Stimulated activated CD8-positive, alpha-beta memory T cell treated with anti-CD3 and anti-CD28 coated beads, Interleukin-12 subunit alpha, Interleukin-12 subunit beta, amount 100 ng/mL, for 24 hours (primary cell): ENCODE results near the gene MFSD11.
"Not testable (repeated sequence)": the region's sequence is repeated elsewhere in the genome, so short reads cannot be mapped to it uniquely, and the experiment has no call there.

Source experiments
- DNase-seq: peaks from one replicate; pipeline ENCODE4 v3.0.0-alpha.2; 2020; ENCODE audit errors: extremely low read depth

MFSD11 gene

DNA sequence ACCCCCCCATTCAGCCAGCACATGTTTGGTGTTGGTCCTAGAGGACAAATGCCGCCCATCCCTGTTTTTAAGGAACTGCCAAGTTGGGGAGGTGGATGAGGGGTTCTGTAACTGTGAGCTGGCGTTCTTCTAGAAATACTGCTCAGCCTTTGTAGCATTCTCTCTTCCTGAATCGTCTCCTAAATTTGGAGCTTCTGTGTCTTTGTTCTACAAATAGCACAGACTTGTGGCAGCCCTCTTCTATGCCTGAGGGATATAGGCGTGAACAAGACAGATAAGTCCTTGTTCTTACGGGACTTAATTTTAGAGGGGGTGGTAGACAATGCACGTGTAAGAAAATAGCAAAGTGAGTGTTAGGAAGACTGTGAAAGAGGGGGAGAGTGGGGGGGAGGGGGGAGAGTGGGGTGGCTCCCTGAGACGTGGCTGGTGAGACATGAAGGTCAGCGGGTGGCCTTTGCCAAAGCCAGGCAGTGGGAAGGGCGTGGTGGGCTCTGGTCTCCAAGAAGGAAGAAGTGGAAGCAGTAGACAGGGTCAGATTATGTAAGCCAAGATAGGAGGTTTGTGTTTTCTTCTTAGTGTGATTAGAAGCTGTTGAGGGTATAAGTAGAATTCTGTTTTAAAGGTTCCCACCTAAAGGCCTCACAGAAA lies 9.9 kb downstream of the MFSD11 start:
- no peak for DNase-seq

- no peak for DNase-seq
Measured at GRCh38 chr17:76748657-76749056, 10.7 kb downstream of the MFSD11 start.

DNA sequence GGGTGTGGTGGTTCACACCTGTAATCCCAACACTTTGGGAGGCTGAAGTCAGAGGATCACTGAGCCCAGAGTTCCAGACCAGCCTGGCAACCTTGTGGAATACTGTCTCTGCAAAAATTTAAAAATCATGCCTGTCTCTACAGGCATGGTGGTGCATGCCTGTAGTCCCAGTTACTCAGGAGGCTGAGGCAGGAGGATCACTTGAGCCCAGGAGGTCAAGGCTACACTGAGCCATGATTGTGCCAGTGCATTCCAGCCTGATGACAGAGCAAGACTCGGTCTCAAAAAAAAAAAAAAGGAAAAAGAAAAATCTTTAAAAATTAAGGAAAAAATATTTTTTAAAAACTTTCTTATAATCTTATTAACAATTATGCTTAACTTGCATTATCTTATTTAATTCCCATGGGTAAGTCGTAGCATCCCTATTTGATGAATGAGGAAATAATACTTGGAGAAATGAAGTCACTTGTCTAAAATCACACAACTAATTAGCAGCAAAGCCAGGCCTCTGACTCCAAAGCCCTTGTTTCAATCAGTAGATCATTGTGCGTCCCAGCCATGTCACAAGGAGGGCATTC lies 13.6 kb downstream of the MFSD11 start:
- DNase-seq = no peak

DNA sequence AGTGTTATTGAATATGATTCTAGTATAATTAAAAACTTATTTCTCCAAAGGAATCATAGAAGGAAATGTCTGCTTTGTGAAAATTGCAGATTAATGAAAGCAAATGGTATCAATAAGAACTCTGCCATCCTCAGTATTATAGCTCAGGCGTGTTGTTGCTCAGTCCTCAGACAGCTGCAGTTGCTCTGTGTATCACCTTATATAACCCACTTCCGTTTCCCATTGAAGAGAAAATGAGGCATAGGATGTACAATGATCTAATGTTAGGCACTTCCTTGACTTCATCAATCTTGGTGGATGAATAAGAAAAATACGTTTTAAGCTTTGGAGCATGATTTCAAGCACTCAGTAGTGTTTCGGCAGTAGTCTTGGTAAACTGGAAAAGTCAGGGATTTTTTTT lies 14.1 kb downstream of the MFSD11 start:
- DNase-seq = no peak

GRCh38 chr17:76753061-76753961 lies 15.4 kb downstream of the MFSD11 start:
- DNase-seq = no peak

DNA sequence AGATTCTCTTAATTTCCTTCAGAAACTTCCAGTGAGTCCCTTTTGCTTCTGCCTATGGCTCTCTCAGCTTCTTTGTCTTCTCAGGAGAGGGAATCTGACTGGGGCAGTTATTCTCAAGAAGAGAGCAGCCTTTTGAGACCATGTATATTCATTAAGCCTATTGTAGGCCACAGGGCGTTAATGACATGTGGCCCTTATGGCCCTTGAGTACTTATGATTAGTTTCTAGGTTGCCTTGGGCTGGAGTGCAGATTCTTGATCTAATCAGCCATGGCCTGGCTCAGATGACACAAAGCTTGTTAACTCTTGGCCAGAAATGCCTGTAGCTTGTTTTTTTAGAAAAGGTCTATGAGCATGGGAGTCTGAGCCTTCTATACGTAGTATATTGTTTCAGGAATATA lies 17.4 kb downstream of the MFSD11 start:
- no peak for DNase-seq

DNA sequence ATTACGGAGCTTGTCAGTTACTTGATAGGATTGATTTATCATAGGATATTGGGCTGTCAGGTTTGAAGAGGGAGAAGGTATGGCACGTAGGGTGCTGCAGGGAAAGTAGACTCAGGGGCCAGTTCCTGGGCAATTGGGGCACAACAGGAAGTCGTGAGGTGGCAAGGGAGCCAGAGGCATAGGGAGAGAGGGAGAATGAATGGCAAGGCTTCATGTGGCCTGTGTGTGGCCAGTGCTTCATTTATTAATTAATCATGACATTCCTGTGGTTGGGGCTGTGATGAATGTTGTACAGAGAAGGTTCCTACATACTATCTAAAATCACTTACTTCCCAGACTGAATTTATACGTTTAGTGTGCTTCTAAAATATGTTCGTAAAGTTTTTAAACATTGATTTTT lies 19.3 kb downstream of the MFSD11 start:
- no peak for DNase-seq

GRCh38 chr17:76758570-76758969 lies 20.7 kb downstream of the MFSD11 start:
- DNase-seq = no peak

DNA sequence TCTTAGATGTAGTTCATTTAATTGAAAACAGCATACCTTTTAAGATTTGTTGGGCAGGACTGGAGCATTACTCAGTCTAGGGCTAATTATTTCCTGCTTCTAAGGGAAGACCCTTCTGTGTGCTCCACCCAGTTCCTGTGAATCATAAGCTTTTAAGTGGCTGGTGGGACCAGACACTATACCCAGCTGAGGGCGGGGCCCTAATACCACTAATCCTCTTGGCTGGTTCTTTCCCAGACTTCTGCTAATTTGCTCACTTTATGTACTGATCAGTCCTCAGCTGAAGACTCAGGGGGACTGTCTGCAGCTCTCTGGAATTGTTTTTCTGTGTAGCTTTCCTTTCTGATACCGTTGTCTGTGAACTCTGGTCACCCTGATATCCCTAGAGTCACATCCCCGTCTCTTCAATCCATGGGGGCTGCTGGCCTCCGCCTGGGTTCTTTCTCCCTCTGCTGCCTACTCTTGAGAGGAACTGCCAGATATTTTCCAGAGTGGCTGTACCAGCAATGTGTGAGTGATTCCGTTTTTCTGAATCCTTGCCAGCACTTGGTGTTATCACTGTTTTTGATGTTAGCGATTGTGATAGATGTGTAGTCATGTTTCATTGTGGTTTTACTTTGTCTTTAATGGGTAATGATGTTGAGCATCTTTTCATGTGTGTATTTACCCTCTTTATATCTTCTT lies 35.1 kb downstream of the MFSD11 start:
- DNase-seq = no peak

GRCh38 chr17:76775021-76775600 lies 37.2 kb downstream of the MFSD11 start:
- DNase-seq = no peak

GRCh38 chr17:76781056-76781982 lies 43.4 kb downstream of the MFSD11 start:
- no peak for DNase-seq

- no peak for DNase-seq
Measured at GRCh38 chr17:76783146-76783545, 45.2 kb downstream of the MFSD11 start.

GRCh38 chr17:76784926-76785325 lies 47.0 kb downstream of the MFSD11 start:
- DNase-seq = no peak

GRCh38 chr17:76787866-76788265 lies 49.9 kb downstream of the MFSD11 start:
- DNase-seq = not testable (repeated sequence)

DNA sequence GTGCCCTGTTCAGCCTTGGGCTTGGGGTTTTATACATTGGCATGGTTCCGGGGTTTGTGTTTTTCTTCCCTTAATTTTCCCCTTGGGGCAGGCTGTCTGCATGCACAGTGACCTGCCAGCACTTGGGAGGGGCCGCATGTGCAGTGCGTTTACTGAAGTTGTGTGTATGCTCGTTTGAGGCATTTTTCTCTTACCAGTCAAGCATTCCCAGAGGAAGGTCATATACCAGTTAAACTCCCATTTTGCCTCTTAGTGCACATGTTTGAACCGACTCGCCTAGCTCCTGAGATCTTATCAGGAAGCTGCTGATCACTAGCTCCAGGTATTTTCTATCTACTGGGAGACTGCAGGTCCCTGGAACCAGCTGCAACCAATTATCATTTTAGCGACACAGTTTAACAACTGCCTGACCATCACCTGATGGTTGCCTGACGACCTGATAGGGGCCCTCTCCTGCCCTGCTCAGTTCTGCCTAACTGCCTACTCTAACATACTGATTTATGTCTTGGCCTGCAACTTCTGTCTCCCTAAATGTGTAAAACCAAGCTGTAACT lies 51.4 kb downstream of the MFSD11 start:
- no peak for DNase-seq

DNA sequence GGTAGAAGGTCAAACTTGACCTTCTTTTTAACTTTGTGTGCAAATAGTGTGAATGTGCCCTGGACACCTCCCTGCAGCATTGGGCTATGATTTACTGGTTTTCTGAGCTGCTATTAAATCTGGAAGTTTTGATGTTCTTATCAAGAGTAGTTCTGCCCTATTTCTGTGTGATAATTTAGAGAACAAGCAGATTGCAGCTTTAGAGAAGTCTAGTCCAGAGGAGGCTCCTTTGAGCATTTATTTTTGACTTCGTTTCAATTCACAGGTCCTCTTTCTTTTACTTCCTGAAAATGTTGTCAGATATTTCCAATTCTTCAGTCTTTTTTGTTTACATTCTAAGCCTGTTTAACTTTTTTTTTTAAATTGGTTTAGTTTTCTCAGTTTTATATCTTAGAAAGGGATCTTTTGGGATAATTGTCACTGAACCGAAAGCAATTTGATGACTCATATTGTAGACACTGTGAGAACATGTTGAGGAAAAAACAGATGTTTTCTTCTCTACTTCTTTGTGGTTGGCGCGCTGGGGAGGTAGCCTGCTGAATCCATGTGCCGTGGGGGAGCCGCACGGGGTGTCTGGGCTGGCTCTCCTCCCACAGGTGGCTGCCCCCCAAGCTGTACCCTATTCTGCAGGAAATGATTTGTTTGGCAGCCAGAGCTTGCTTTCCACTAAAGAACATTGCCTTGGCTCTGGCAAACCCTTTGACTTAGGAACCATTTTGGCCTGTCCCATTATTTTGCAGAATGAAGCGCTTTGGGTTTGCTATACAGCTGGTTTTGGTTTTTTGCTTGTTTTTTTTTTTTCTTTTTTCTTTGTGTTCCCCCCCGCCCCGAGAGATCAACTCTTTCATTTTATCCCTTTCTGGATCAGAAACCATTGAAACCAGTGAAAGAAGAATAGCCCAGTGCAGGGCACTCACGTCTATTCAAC lies 53.4 kb downstream of the MFSD11 start:
- no peak for DNase-seq

DNA sequence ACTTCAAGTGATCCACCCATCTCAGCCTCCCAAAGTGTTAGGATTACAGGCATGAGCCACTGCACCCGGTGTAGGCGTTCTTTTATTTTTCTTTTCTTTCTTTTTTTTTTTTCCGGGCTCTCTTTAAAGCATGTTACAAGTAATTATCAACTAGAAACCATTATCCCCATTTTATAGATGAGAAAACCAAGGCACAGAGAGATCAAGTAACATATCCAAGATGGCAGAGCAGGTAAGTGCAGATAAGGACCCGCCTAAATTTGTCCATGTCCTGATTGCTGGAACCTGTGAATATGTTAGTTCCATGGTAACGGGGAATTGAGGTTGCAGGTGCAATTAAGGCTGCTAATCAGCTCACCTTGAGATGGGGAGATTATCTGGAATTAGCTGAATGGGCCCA lies 54.4 kb downstream of the MFSD11 start:
- no peak for DNase-seq

DNA sequence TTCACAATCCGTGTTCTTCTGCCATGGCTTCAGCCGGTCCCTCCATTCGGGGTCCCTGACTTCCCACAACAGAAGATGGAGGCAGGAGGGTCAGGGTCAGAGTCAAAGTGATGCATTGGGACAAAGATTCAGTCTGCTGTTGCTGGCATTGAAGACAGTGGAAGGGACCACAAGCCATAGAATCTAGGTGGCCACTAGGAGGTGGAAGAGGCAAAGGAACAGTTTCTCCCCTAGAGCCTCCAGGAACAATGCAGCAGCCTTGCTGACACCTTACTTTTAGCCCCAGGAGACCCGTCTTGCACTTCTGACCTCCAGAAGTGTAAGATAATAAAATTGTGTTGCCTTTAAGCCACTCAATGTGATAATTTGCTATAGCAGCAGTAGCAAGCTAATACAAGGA lies 55.9 kb downstream of the MFSD11 start:
- DNase-seq = no peak

GRCh38 chr17:76796081-76796480 lies 58.2 kb downstream of the MFSD11 start:
- no peak for DNase-seq
